Measurements from ENCODE around the gene GLI1.
A peak's percentile ranks its signal among the peaks of the same experiment; 100 is the strongest.
"Not testable (repeated sequence)": the region's sequence is repeated elsewhere in the genome, so short reads cannot be mapped to it uniquely, and the experiment has no call there.

Gene GLI1

GRCh38 chr12:57515934-57516541 is 56.5 kb downstream of the GLI1 start:
- intact Hi-C loops (cut with micrococcal nuclease): no loop called here
- no peaks in the 10 kb centered on the region for H3K9me3 Mint-ChIP-seq
- peaks cover 94% of the 10 kb centered on the region for H3K36me3 Mint-ChIP-seq (ENCODE audit: low read depth)
- no peaks in the 10 kb centered on the region for H3K27me3 Mint-ChIP-seq
- no peak overlapping the region for H3K27ac Mint-ChIP-seq
- H3K4me3 Mint-ChIP-seq: no peak overlapping the region
- H3K4me1 Mint-ChIP-seq (ENCODE audit: low read depth): peaks cover 39% of the 10 kb centered on the region

GRCh38 chr12:57516617-57517153 is 57.1 kb downstream of the GLI1 start:
- Mint-ChIP-seq H3K27me3 (no peaks in the 10 kb centered on the region), H3K4me1 (ENCODE audit: low read depth) (peaks cover 46% of the 10 kb centered on the region), H3K36me3 (ENCODE audit: low read depth) (peaks cover 88% of the 10 kb centered on the region), H3K9me3 (no peaks in the 10 kb centered on the region), H3K27ac (peak overlapping the region; percentile 40), H3K4me3 (no peak overlapping the region)
- intact Hi-C loops (cut with micrococcal nuclease): no loop called here

- intact Hi-C loops (cut with micrococcal nuclease): no loop called here
- Mint-ChIP-seq H3K4me1 (ENCODE audit: low read depth) (peaks cover 51% of the 10 kb centered on the region), H3K4me3 (no peak overlapping the region), H3K36me3 (ENCODE audit: low read depth) (peaks cover 83% of the 10 kb centered on the region), H3K27me3 (no peaks in the 10 kb centered on the region), H3K27ac (peak overlapping the region; percentile 40), H3K9me3 (no peaks in the 10 kb centered on the region)
Measured at GRCh38 chr12:57517187-57517586, 57.6 kb downstream of the GLI1 start.

- intact Hi-C loops (cut with micrococcal nuclease); H3K27ac Mint-ChIP-seq; H3K4me3 Mint-ChIP-seq; H3K27me3 Mint-ChIP-seq; H3K9me3 Mint-ChIP-seq: not testable (repeated sequence)
- H3K4me1 Mint-ChIP-seq (ENCODE audit: low read depth): peaks cover 53% of the 10 kb centered on the region
- peaks cover 77% of the 10 kb centered on the region for H3K36me3 Mint-ChIP-seq (ENCODE audit: low read depth)
Measured at GRCh38 chr12:57517718-57518117, 58.1 kb downstream of the GLI1 start.

GRCh38 chr12:57518176-57518919 is 58.8 kb downstream of the GLI1 start:
- Mint-ChIP-seq H3K27ac (peak overlapping the region; percentile 98), H3K4me1 (ENCODE audit: low read depth) (peaks cover 57% of the 10 kb centered on the region), H3K9me3 (no peaks in the 10 kb centered on the region), H3K4me3 (peak overlapping the region; percentile 95), H3K27me3 (no peaks in the 10 kb centered on the region), H3K36me3 (ENCODE audit: low read depth) (peaks cover 76% of the 10 kb centered on the region)
- intact Hi-C loops (cut with micrococcal nuclease): no loop called here

- Mint-ChIP-seq H3K4me1 (ENCODE audit: low read depth) (peaks cover 65% of the 10 kb centered on the region), H3K36me3 (ENCODE audit: low read depth) (peaks cover 73% of the 10 kb centered on the region), H3K9me3 (no peaks in the 10 kb centered on the region), H3K27me3 (no peaks in the 10 kb centered on the region), H3K27ac (peak overlapping the region; percentile 98), H3K4me3 (peak overlapping the region; percentile 95)
- intact Hi-C loops (cut with micrococcal nuclease): no loop called here
Measured at GRCh38 chr12:57518920-57519795, 59.6 kb downstream of the GLI1 start.

- Mint-ChIP-seq H3K36me3 (ENCODE audit: low read depth) (peaks cover 73% of the 10 kb centered on the region), H3K4me3 (peak overlapping the region; percentile 95), H3K27ac (peak overlapping the region; percentile 98), H3K4me1 (ENCODE audit: low read depth) (peaks cover 65% of the 10 kb centered on the region), H3K9me3 (no peaks in the 10 kb centered on the region), H3K27me3 (no peaks in the 10 kb centered on the region)
- intact Hi-C loops (cut with micrococcal nuclease): loop anchor here (1.0 kb wide), 1 partner anchor 31 kb away; the partner anchor contains the start of gene MARS1
Measured at GRCh38 chr12:57519796-57520052, 60.1 kb downstream of the GLI1 start.

GRCh38 chr12:57520053-57520818 is 60.7 kb downstream of the GLI1 start, which contains the start of gene DDIT3:
DDIT3 (minus strand) TSS chr12:57520514; CDS start chr12:57517406, 3,108 bp downstream.
- Mint-ChIP-seq H3K36me3 (ENCODE audit: low read depth) (peaks cover 73% of the 10 kb centered on the region), H3K27me3 (no peaks in the 10 kb centered on the region), H3K4me1 (ENCODE audit: low read depth) (peaks cover 69% of the 10 kb centered on the region), H3K9me3 (no peaks in the 10 kb centered on the region), H3K4me3 (peak within 1 kb of the TSS; percentile 95), H3K27ac (peak within 1 kb of the TSS; percentile 98)
- intact Hi-C loops (cut with micrococcal nuclease): loop anchor here (1.0 kb wide), 1 partner anchor 32 kb away; the partner anchor contains the start of gene MARS1

GRCh38 chr12:57521525-57522010 is 62.0 kb downstream of the GLI1 start:
- Mint-ChIP-seq H3K9me3 (no peaks in the 10 kb centered on the region), H3K36me3 (ENCODE audit: low read depth) (peaks cover 73% of the 10 kb centered on the region), H3K27me3 (no peaks in the 10 kb centered on the region), H3K27ac (peak overlapping the region; percentile 98), H3K4me3 (peak overlapping the region; percentile 95), H3K4me1 (ENCODE audit: low read depth) (peaks cover 81% of the 10 kb centered on the region)
- intact Hi-C loops (cut with micrococcal nuclease): no loop called here

Measured in dendritic cell treated with granulocyte-macrophage colony-stimulating factor and Interleukin-4, amounts not matched to agents 40 ng/mL and 50 ng/mL, for 4 days (primary cell).